HCT116 (cell line): ENCODE measurements around the gene DPF1. TPM values are rescaled to one million over a fixed set of nuclear protein-coding genes. Genes with fewer than 3 reads are reported as not detected.

Source experiments
- ATAC-seq: fragments of 200-7000 bp; cut with Tn5 transposase; 2 replicates; pipeline ENCODE4 v1.9.1; 2020; ENCODE audit warnings: mild to moderate bottlenecking, moderate library complexity
- BruUV-seq: library from RNA; stranded (reverse); fragments of 400-500 nt; replicated peaks from 2 replicates; lab custom pipeline; 2021; lab: Mats Ljungman, UMichigan
- CTCF ChIA-PET: fragments of 300-600 bp; sonication (Branson Sonifier 250); formaldehyde crosslinking; loops from one replicate; lab custom pipeline; 2021; ENCODE audit warnings: antibody characterized with exemption; lab: Charles Lee
- POLR2A ChIA-PET: fragments of 300-600, 350-600 bp; sonication (Branson Sonifier 250); formaldehyde crosslinking; loops from one replicate; lab custom pipeline; 2021; ENCODE audit warnings: antibody characterized with exemption; lab: Charles Lee
- RAD21 ChIA-PET, 2 experiments: fragments of 300-600 bp; sonication (Branson Sonifier 250); formaldehyde crosslinking; loops; one replicate each; lab custom pipeline; 2023; ENCODE audit warnings: low total read pairs in 2 of 2; ENCODE audit not compliant: uncharacterized antibody in 2 of 2, unreplicated experiment in 2 of 2, low non-redundant PET in 1 of 2; lab: Charles Lee
- DNase-seq: peaks from one replicate; pipeline ENCODE4 v3.0.0-alpha.2; 2010; ENCODE audit warnings: low read depth, low spot score
- H2AFZ ChIP-seq: fragments of 200-600 bp; shearing (Covaris generic), sonication (generic); 2 replicates; pipeline ENCODE4 v1.6.1; 2017; ENCODE audit warnings: low read depth, mixed run types, mixed read lengths, antibody characterized with exemption, low read length; ENCODE audit not compliant: poor library complexity, severe bottlenecking
- H3K27ac ChIP-seq: 2 replicates; pipeline ENCODE4 v1.5.1; 2012; ENCODE audit warnings: low read depth, low read length
- H3K27me3 ChIP-seq: fragments of 200-600 bp; sonication (generic); 2 replicates; pipeline ENCODE4 v1.6.1; 2016; ENCODE audit warnings: mixed run types, low read length, mixed read lengths; ENCODE audit not compliant: insufficient read depth
- H3K36me3 ChIP-seq, 2 experiments: fragments of 200-500 bp in 1 of 2; fragments of 200-600 bp in 1 of 2; sonication (Bioruptor generic) in 1 of 2; sonication (generic) in 1 of 2; 2 replicates each; pipeline versions ENCODE4 v1.5.1 to v1.6.1; 2014 to 2016; ENCODE audit warnings: low read length in 2 of 2, inconsistent platforms in 1 of 2, mixed read lengths in 1 of 2, mixed run types in 1 of 2; ENCODE audit not compliant: insufficient read depth in 2 of 2, control insufficient read depth in 1 of 2
- H3K4me1 ChIP-seq, 2 experiments: fragments of 200-600 bp in 1 of 2; sonication (generic) in 1 of 2; 2 replicates each; pipeline versions ENCODE4 v1.5.1 to v1.6.1; 2012 to 2017; ENCODE audit warnings: low read length in 2 of 2, inconsistent platforms in 1 of 2, mild to moderate bottlenecking in 1 of 2, mixed read lengths in 1 of 2, mixed run types in 1 of 2, moderate library complexity in 1 of 2; ENCODE audit not compliant: insufficient read depth in 2 of 2, control insufficient read depth in 1 of 2
- H3K4me2 ChIP-seq: fragments of 200-600 bp; sonication (generic); 2 replicates; pipeline ENCODE4 v1.6.1; 2017; ENCODE audit warnings: mixed run types, low read length, mixed read lengths
- H3K4me3 ChIP-seq, 2 experiments: fragments of 200-600 bp in 1 of 2; sonication (generic) in 1 of 2; replicated peaks in 1 of 2; 2 replicates each; pipeline ENCODE4 v1.5.1; 2011 to 2016; ENCODE audit warnings: low read length in 2 of 2, control low read depth in 1 of 2, low read depth in 1 of 2, mild to moderate bottlenecking in 1 of 2, mixed read lengths in 1 of 2, mixed run types in 1 of 2
- H3K79me2 ChIP-seq: fragments of 200-600 bp; sonication (generic); 2 replicates; pipeline ENCODE4 v1.6.1; 2017; ENCODE audit warnings: mild to moderate bottlenecking, mixed run types, low read length, moderate library complexity, mixed read lengths; ENCODE audit not compliant: insufficient read depth
- H3K9ac ChIP-seq: fragments of 200-600 bp; sonication (generic); 2 replicates; pipeline ENCODE4 v1.6.1; 2016; ENCODE audit warnings: low read length, mixed read lengths
- H3K9me2 ChIP-seq: fragments of 200-600 bp; sonication (generic), shearing (Covaris generic); 2 replicates; pipeline ENCODE4 v1.6.1; 2017; ENCODE audit warnings: mixed run types, mild to moderate bottlenecking, moderate library complexity; ENCODE audit not compliant: insufficient read depth
- H3K9me3 ChIP-seq, 2 experiments: fragments of 200-500 bp in 1 of 2; fragments of 200-600 bp in 1 of 2; sonication (Bioruptor generic) in 1 of 2; sonication (generic) in 1 of 2; 2 replicates each; pipeline ENCODE4 v1.6.1; 2014 to 2017; ENCODE audit warnings: low read length in 2 of 2, mixed read lengths in 2 of 2, inconsistent platforms in 1 of 2, low read depth in 1 of 2, mild to moderate bottlenecking in 1 of 2, mixed run types in 1 of 2, moderate library complexity in 1 of 2; ENCODE audit not compliant: control insufficient read depth in 1 of 2, insufficient read depth in 1 of 2
- H4K20me1 ChIP-seq: fragments of 200-600 bp; sonication (generic), shearing (Covaris generic); 2 replicates; pipeline ENCODE4 v1.6.1; 2017; ENCODE audit warnings: mixed run types, mild to moderate bottlenecking, moderate library complexity; ENCODE audit not compliant: insufficient read depth
- ATF3 ChIP-seq: IDR thresholded peaks from 2 replicates; pipeline ENCODE4 v1.6.1; 2012
- EGR1 ChIP-seq: IDR thresholded peaks from 2 replicates; pipeline ENCODE4 v1.6.1; 2012; ENCODE audit warnings: low read depth
- EZH2 ChIP-seq: fragments of 200-600 bp; sonication (generic); IDR thresholded peaks from 2 replicates; pipeline ENCODE4 v1.6.1; 2017; ENCODE audit warnings: antibody characterized with exemption, mixed run types
- RAD21 ChIP-seq: IDR thresholded peaks from 2 replicates; pipeline ENCODE4 v1.6.1; 2012; ENCODE audit warnings: low read depth, mild to moderate bottlenecking
- SIN3A ChIP-seq: IDR thresholded peaks from 2 replicates; pipeline ENCODE4 v1.6.1; 2012; ENCODE audit warnings: low read depth
- SRF ChIP-seq: IDR thresholded peaks from 2 replicates; pipeline ENCODE4 v1.6.1; 2012; ENCODE audit warnings: low read depth
- YY1 ChIP-seq: IDR thresholded peaks from 2 replicates; pipeline ENCODE4 v1.6.1; 2011; ENCODE audit warnings: low read length, low read depth, moderate library complexity, mild to moderate bottlenecking; ENCODE audit not compliant: insufficient replicate concordance; ENCODE audit errors: extremely low read depth
- intact Hi-C: fragments of 100-400 bp; cut with micrococcal nuclease; formaldehyde crosslinking; loops from 2 replicates; pipeline ENCODE4 v1.10.0; 2022
- total RNA-seq: library from RNA; stranded (reverse); gene quantifications from one replicate; pipeline ENCODE4 v1.2.1, GENCODE V29; 2021; ENCODE audit not compliant: unreplicated experiment

DPF1 gene
- total RNA-seq, 1 experiment from 2014 or later = 9.7 TPM

- Histone ChIP-seq H3K79me2 (no peaks in the 10 kb centered on the region), H3K4me3 (no peak overlapping the region), H2AFZ (no peak overlapping the region), H3K9ac (no peak overlapping the region), H3K36me3 (no peaks in the 10 kb centered on the region; a peak in 1 of 4 replicates), H3K4me1 (no peaks in the 10 kb centered on the region), H3K4me2 (no peak overlapping the region), H3K9me3 (no peaks in the 10 kb centered on the region), H3K27me3 (no peaks in the 10 kb centered on the region), H3K9me2 (no peaks in the 10 kb centered on the region), H3K27ac (no peak overlapping the region), H4K20me1 (no peaks in the 10 kb centered on the region)
- POLR2A ChIA-PET = no interaction called here
- DNase-seq = no peak
- no TSS peak for BruUV-seq
- CTCF ChIA-PET = no interaction called here
- ATAC-seq = no peak
- RAD21 ChIA-PET = no interaction called here
- intact Hi-C loops = no loop called here
- TF ChIP-seq SRF = no peak
- no peak for TF ChIP-seq SIN3A
- TF ChIP-seq ATF3 = no peak
- TF ChIP-seq EGR1 = no peak
- TF ChIP-seq EZH2 = no peak
- TF ChIP-seq YY1 = no peak
Measured at GRCh38 chr19:38180071-38180470, 44.0 kb downstream of the DPF1 start.

- DNase-seq = no peak
- no peak overlapping the region for H3K4me2 ChIP-seq
- CTCF ChIA-PET = no interaction called here
- H3K9me3 ChIP-seq = no peaks in the 10 kb centered on the region
- H3K79me2 ChIP-seq = no peaks in the 10 kb centered on the region
- BruUV-seq = no TSS peak
- TF ChIP-seq RAD21 (no peak), YY1 (no peak)
- TF ChIP-seq, all 23 proteins: peak for 0
- Histone ChIP-seq H3K4me3 (no peak overlapping the region), H4K20me1 (no peaks in the 10 kb centered on the region), H3K9ac (no peak overlapping the region), H3K9me2 (no peaks in the 10 kb centered on the region), H3K27me3 (no peaks in the 10 kb centered on the region), H3K27ac (no peak overlapping the region), H3K36me3 (no peaks in the 10 kb centered on the region), H3K4me1 (no peaks in the 10 kb centered on the region), H2AFZ (no peak overlapping the region)
- no peak for ATAC-seq
- RAD21 ChIA-PET = no interaction called here
- POLR2A ChIA-PET = no interaction called here
- intact Hi-C loops = no loop called here
Measured at GRCh38 chr19:38175422-38175821, 48.6 kb downstream of the DPF1 start.
